ENCODE measurements around the gene CRACR2B.

DNA sequence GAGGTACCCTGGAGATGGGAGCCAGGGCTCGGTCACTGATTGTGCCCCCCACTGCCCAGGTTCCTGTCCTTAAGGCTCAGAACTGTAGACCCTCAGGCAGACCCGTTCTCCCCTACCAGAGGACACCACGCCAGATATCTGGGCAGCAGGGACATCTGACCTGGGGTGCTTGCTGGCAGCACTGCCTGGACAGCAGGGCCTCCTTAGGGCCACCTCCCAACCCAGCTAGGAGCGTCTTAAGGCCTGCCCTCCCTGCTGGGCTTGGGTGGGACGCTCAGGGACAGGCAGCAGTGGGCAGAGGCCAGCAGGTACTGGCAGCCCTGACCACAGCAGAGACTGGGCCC is 11.5 kb downstream of the CRACR2B start:
- TF ChIP-seq ZNF384 (IDR thresholded peaks at IDR 0.05), result no peak
- TF ChIP-seq LEF1 (IDR thresholded peaks at IDR 0.05; ENCODE audit: borderline replicate concordance), result no peak
- TF ChIP-seq NFRKB (IDR thresholded peaks at IDR 0.05), result no peak
- no peak for TF ChIP-seq FOXK2 (IDR thresholded peaks at IDR 0.05)
- no peak for TF ChIP-seq CTBP1 (IDR thresholded peaks at IDR 0.05; ENCODE audit: borderline replicate concordance)
- TF ChIP-seq FOXM1 (IDR thresholded peaks at IDR 0.05; ENCODE audit: borderline replicate concordance), result no peak
- TF ChIP-seq L3MBTL2 (conservative IDR thresholded peaks at IDR 0.05), result no peak
- no peak for TF ChIP-seq SUZ12 (IDR thresholded peaks at IDR 0.05)

Measured in HEK293T (cell line).